GM21529 (cell line): ENCODE data around the gene ANO2.
"Not testable (repeated sequence)": the region's sequence is repeated elsewhere in the genome, so short reads cannot be mapped to it uniquely, and the experiment has no call there.

Experiments used
- ATAC-seq: cut with Tn5 transposase; IDR thresholded peaks from one replicate; pipeline ENCODE4 v1.9.1; 2021; ENCODE audit not compliant: unreplicated experiment

ANO2 gene

GRCh38 chr12:5561846-5562245 is 383.2 kb downstream of the ANO2 start:
- no peak for ATAC-seq

- no peak for ATAC-seq
These were observed 384.0 kb downstream of the ANO2 start for GRCh38 chr12:5561057-5561456.

- ATAC-seq, result no peak
These were observed 384.8 kb downstream of the ANO2 start for GRCh38 chr12:5560265-5560664.

DNA sequence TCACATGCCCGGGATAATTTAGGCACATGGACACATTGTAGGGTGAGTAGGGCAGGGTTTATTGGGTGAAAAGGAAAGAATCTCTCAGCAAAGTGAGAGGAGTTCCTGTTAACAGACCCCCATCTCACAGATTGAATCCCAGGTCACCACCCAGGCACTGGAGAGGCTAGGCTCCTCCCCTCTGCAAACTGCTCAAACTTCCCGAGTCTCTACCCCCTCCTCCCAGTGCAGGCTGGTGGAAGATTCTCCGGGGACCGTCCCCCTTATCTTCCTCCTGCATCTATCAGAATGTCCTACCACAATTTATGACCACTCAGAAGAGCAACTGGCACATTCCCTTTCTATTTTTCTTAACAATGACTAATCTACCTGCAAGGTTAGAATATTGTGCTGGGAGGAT is 387.2 kb downstream of the ANO2 start:
- ATAC-seq, result no peak

GRCh38 chr12:5556946-5557673 is 387.9 kb downstream of the ANO2 start:
- no peak for ATAC-seq

DNA sequence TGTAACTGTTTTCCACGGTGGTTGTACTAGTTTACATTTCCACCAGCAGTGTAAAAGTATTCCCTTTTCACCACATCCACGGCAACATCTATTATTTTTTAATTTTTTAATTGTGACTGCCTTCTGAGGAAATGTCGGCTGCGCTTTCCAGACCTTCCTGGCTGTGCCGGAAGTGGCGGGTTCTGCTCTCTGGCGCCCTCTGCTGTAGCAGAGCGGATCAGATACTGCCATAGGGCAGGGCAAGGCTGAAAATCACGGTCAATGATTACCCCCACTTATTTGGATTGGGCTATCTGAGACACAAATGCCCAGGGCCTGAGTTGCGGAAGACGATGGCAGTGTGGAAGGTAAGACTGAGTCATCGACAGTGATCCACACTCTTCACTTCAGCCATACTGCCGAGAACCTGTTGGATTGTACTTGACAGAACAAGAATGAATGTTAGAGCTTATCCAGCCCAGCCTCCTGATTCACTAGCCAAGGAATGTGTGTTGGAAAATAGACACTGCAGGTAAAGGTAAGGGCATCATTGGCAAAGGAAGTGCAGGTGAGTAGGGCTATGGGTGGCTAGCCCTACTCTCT is 388.9 kb downstream of the ANO2 start:
- no peak for ATAC-seq

GRCh38 chr12:5554711-5555110 is 390.3 kb downstream of the ANO2 start:
- ATAC-seq, result no peak

DNA sequence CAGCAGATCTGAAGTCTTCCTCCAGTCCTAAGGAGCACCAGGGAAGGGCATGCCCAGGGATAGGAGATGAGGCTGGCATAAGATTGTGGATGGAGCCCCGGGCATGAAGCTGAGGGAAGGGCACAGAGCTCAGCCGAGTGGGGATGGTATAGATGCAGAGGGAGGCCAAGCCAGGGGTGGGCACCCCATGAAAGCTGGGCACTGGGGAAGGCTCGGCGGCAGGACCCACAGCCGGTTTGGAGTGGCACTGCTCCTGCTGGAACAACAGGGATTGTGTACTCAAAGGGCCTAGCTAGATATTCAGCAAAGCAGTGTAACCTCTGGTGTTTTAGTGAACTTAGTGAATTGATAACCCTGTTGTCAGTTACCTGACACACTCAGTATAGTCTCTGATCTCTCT is 396.0 kb downstream of the ANO2 start:
- ATAC-seq, result no peak

- no peak for ATAC-seq
These were observed 396.7 kb downstream of the ANO2 start for GRCh38 chr12:5548152-5548943.

DNA sequence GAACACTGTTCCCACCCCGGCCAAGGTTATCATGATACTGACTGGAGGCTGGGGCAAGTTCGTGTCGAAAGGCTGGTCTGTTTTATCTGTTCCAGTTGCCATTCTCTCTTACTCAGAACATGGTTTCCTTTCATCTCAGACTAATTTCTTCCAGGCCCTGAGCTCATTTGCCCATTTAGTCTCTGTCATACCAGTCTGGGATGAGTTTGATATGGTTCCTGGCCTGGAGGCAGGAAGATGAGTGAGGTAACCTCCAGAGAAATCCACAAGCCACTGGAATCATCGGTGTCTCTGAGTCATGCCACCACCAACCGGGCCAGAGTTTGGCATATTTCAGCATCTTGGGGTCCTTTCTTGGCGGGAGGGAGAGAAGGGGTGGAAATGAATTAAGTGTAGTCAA is 398.4 kb downstream of the ANO2 start:
- ATAC-seq, result no peak

GRCh38 chr12:5537771-5538170 is 407.3 kb downstream of the ANO2 start:
- ATAC-seq, result no peak

DNA sequence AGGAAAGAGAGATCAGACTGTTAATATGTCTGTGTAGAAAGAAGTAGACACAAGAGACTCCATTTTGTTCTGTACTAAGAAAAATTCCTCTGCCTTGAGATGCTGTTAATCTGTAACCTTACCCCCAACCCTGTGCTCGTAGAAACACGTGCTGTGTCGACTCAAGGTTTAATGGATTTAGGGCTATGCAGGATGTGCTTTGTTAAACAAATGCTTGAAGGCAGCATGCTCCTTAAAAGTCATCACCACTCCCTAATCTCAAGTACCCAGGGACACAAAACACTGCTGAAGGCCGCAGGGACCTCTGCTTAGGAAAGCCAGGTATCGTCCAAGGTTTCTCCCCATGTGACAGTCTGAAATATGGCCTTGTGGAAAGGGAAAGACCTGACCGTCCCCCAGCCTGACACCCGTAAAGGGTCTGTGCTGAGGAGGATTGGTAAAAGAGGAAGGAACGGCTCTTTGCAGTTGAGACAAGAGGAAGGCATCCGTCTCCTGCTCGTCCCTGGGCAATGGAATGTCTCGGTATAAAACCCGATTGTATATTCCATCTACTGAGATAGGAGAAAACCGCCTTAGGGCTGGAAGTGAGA is 407.9 kb downstream of the ANO2 start:
- not testable (repeated sequence) for ATAC-seq

DNA sequence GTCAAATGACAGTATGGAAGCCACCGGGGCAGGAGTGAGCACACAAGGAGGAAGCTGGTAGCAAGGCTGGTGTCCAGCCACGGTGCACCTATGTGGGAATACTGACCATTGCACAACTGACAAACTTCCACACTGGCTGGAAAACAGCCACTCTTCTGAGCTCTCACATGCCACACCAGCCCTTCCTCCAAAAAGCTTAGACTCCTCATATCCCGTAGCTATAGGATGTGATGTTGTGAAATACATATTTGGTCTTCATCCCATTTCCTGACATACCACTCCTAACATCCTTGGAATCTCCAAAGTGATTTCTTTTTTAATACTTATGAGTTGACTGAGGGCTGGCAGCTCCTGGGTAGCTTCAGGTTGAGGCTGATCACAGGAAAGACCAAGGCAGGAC is 409.5 kb downstream of the ANO2 start:
- no peak for ATAC-seq

DNA sequence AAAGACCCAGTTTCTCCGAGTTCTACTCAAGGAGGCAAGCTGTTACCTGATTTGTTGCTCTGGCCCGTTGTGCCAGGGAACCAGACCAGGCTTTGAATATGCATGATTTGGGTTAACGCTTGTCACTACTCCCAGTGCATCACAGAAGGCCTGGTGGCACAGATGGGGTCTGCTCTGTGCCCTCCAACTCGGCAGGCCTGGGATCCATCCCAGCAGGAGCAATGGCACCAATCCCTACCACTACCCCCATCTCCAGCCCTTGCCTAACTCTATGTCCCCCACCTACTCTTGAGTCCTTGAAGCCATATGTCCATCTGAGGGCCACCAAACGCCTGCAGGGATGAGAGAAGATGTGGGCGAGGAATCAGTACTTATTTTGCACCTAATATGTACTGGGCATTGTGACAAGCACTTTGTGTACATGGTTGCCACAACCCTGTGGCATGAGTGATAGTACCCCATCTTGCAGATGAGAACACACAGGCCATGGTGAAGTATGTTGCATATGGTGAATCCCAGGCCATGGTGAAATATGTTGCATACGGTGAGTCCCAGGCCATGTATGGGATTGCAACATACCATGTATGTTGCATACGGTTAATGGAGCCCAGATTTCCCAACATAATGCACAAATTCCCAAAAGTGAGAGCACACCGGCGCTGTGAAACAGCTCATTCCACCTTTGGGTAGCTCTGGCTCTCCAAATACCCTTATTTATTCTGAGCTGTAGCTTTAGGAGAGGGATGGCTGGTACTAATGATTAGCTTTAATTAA is 410.4 kb downstream of the ANO2 start:
- no peak for ATAC-seq

GRCh38 chr12:5533368-5533767 is 411.7 kb downstream of the ANO2 start:
- no peak for ATAC-seq

DNA sequence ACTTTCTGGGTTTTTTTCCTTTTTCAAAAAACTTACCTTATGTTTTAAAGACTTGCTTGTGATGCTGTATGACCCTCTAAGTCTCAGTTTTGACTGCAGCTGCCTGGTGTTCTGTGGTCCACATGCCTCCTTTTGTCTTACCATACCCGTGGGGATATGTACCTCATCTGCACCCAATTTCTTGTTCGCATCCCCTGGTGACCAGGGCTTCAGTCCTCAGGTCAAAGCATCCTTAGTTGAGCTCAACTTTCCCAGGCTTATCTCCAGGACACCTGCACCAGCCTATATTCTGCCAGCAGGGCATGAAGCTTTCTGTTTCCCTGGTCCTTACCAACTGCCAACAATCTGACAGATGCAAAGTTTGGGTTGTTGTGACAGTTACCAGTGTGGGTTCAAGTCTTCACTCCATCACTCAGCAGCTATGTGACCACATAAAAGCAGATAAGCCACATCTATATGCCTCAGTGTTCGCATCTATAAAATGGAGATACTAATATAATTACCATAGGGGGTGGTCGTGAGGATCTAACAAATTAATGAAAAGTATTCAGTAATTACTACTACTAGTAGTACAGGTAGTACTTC is 419.2 kb downstream of the ANO2 start:
- ATAC-seq, result no peak

- no peak for ATAC-seq
These were observed 420.2 kb downstream of the ANO2 start for GRCh38 chr12:5524769-5525436.

DNA sequence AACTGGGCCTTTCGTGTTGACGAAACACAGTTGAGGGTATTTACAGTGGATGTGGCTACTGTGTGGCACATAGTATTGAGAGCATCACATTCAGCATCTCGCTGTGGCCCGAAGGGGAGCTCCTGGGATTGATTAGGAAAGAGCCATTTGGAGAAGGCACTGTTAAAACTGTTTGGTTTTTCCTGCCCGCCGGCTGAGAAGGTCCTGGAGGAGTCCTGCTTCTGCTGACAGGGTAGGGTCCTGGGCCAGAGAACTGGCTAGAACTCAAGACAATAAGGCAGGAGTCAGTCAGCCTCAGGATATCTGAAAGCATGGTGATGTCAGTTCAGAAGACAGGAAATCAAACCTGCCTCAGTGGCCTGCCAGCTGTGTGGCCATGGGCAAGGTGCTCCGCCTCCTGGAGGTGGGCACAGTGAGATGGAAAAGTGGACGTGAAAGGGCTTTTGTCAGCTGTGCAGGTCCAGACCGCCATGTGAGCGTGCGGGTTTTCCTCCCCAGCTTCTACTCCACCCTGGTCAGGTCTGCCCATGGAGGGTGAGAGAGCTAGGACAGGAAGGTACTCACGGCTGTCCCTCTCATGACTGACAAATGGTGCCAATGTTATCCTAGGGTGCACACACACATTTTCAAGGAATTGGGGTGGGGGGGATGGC is 420.8 kb downstream of the ANO2 start:
- ATAC-seq, result no peak

DNA sequence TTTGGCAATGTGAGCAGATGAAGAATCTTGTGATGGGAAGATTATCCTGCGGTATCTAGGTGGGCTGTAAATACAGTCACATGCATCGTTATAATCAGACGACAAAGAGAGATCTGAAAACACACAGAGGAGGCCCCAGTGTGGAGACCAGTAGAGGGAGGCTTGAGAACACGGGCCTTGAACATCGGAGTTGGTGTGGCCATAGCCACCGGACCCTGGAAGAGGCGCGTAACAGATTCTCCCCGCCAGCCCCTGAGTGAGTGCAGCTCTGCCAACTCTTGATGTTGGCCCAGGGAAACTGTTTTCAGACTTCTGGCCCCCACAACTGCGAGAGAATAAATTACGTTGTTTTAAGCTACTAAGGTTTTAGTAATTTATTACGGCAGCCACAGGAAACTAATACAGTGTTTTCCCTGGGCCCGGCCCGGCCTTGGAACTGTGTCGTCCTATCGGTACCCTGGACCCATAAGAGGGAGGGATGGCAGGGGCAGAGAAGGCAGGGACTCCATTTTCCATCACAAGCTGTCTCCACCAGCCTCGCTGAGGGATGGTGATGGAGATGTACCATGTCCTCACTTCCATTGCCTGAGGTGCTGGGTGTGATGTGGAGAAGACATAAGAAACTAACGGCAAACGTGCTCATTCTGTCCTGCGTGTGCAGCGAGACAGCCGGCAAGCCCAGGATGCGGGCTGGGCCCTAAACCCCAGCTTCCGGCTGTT is 421.5 kb downstream of the ANO2 start:
- ATAC-seq, result no peak
